T-helper 1 cell (primary cell): ENCODE data around the gene SSUH2.
"Not testable (repeated sequence)": the region's sequence is repeated elsewhere in the genome, so short reads cannot be mapped to it uniquely, and the experiment has no call there.

Experiments used
- DNase-seq, 5 donors: peaks; one replicate each; pipeline ENCODE4 v3.0.0-alpha.2; 2012 to 2020

Gene SSUH2

GRCh38 chr3:8658306-8659212, 14.0 kb upstream of the SSUH2 start:
- no peak for DNase-seq

DNA sequence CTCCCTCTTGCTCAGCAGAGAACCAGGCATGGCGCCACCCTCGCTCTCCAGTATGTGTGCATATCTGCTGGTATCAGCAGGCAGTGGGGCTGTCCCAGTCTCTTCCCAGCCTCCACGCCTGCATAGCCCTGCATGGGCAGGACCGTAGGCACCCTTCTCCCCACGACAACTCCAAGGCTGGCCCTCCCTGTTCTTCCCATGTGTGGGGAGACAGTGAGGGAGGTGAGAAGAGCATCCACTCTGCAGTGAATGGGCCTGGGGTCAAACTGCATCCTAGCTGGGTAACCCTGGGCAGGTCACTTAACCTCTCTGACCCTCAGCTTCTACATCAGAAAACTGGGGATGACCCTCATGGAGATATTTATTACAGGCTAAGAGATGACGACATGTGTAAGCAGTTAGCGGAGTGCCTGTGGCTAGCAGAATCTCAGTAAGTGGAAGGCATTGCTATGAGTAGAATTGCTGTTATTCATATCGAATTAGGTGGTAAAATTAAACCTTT, 13.3 kb upstream of the SSUH2 start:
- no peak for DNase-seq

- DNase-seq: no peak
Observed at GRCh38 chr3:8656240-8656639, 11.6 kb upstream of the SSUH2 start.

- no peak for DNase-seq
Observed at GRCh38 chr3:8655387-8655835, 10.8 kb upstream of the SSUH2 start.

GRCh38 chr3:8654572-8655329, 10.2 kb upstream of the SSUH2 start:
- DNase-seq: not testable (repeated sequence)

DNA sequence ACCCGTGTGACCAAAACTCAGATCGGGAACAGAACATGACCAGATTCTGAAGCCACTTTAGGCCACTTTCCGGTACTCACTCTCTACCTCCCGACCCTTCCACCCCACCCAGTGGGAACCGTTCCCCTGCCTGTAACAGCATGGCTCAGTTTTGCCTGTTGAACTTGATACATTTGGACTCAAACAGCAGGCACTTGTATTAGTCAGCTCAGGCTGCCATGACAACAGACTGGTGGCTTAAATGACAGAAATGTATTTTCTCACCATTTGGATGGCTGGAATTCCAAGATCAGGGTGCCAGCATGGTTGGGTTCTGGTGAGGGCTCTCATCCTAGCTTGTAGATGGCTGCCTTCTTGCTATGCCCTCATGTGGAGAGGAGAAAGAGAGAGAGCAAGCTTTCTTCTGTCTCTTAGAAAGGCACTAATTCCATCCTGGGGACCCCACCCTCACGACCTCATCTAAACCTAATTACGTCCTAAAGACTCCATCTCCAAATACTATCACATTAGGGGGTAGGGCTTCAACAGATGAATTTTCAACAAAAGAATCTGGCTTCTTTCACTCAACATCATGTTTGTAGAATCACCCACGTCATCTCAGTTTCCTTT, 9.3 kb upstream of the SSUH2 start:
- DNase-seq: no peak

GRCh38 chr3:8652324-8652987, 7.9 kb upstream of the SSUH2 start:
- no peak for DNase-seq

DNA sequence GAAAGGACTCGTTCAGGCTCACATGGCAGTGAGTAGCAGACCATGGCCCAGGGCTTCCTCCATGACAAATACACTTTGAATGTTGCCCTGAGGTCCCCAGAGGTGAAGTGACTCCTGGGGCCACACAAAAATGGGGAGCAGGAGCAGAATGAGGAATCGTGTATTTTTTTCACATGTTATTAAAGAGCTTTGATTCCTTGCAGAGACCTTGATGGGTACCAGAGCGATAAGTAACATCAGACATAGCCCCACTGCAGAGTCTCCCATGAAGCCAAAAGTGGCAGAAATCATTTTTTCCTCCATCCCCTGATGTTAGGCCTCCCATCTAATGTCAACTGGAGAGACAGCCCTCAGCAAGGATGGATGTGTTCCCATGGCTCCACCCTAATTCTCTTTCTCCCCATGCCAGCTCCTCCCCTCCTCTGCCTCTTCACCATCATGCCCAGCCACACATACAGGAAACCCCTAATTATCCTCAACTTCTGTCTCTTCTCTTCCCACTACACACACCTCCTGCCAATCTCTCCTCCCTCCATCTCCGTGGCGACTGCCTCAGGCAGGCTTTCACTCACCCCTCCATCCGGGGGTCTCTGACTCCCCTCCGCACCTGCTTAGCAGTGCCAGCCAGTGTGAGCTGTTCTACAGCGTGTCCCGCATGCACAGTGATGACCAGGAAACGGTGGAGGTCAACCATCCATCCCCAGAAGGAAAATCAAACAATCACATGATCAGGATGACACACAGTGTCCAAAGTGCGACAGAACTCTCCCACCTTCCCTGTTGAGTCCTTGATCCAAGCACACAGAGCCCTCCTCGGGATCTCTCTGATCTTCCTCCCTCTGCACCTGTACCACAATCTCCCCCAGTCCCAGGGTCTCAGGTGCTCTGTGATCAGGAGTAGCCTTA, 7.1 kb upstream of the SSUH2 start:
- no peak for DNase-seq

DNA sequence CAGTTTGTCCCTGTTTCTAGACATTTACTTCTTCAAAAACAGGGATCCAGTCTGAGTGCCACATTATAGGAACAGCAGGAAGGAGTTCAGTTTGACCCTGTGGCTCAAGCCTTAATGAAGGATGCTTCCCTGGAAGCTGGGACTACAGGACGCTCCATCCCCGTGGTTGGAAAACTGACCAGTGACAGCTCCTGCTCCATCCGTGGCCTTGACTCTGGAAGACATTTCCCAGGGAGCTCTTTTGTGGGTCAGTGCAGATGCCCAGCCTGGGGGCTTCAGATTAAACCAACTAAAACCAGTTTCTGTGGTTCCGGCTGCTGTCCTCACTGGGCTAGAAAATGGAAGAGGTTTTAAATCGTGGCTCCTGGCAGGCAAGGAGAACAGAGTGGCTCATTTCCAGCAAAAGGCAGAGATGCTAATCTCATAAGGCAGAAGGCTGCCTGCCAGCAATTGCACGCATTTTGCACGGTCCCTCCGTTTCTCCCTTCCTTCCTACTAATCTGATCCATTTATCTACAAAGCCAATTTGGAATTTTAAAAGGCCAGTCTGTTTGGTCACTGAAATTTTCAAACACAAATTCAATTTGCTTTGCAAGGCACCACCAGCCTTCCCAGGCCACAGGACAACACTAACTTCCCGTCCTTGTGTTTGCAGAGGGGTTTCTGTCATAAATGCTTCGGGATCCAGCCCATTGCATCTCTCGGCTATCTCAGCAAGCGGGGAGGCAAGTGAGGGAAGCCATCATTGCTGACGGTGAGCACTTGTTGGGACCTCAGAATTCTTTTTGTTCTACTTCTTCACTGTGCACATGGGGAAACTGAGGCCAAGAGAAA, 6.2 kb upstream of the SSUH2 start:
- DNase-seq: no peak

DNA sequence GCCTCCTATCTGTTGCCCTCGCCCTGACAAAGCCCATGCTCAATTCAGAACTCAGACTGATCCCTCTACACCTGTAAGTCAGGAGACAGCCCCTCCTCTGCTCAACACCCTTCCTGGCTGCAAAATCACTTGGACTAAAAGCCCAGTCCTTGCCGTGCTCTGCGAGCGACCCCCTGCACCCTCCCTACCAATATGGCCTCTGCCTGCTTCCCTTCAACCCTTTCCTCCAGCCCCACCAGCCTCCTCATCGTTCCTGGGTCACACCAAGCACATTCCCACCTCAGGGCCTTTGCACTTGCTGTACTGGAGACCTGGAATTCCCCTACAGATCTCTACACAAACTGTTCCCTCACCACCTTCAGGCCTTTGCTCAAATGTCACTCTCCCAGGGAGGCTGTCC, 5.2 kb upstream of the SSUH2 start:
- DNase-seq: no peak

DNA sequence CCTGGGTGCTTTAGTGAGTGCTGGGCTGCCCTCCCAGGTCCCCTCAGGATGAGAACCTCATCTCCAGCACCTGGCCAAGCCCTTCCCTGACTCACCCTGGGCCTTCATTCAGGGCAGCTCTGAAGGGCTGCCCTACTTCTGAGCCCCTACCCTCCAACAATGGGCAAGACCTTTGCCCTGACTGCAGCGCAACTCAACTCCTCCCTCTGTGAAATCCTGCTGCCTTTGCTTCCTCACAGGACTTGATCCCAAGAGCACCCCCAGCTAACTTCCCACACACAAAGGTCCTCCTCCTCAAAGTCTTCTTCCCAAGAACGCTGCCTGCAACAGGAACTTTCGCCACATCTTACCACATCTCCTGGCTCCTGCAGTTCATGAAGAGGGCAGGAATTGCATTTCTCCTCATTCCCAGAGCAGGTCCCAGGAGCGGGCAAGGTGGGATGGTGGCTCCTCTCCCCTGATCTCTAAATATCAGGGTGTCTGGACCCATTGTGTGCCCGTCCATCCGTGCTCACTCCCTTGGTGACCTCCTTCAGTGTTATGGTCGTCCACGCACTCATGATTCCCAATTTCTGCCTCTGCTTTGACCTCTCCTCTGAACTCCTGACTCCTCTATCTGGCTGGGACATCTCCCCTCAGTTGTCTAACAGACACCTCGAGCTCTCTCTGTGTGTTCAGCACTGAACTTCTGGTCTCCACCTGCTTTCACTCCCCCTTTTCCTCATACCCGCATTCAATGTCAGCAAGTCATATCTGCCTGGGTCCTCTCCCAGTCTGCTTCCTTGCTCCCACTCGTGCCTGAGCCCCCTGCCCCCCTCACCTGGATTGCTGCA, 4.5 kb upstream of the SSUH2 start:
- DNase-seq: no peak

GRCh38 chr3:8647137-8647985, 2.8 kb upstream of the SSUH2 start:
- DNase-seq: no peak

- DNase-seq: no peak
Observed at GRCh38 chr3:8646313-8646938, 1.8 kb upstream of the SSUH2 start.

DNA sequence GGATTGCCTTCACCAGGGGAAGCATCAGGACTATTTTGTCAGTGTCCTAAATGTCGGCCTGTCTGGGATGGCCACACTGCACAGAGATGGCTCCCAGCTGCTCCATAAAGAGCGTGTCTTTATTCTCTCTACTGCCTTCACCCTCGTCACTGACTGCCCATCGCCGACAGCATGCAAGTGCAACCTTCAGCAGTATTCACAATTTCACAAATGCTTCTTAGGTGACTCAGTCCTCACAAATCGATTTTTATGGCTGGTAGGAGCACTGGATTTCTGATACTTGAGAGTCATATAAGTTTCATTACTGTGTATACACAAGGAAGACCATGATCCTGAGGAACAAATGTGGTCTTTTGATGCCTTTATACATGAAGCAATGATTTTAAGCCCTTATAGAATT, 1.1 kb upstream of the SSUH2 start:
- no peak for DNase-seq

DNA sequence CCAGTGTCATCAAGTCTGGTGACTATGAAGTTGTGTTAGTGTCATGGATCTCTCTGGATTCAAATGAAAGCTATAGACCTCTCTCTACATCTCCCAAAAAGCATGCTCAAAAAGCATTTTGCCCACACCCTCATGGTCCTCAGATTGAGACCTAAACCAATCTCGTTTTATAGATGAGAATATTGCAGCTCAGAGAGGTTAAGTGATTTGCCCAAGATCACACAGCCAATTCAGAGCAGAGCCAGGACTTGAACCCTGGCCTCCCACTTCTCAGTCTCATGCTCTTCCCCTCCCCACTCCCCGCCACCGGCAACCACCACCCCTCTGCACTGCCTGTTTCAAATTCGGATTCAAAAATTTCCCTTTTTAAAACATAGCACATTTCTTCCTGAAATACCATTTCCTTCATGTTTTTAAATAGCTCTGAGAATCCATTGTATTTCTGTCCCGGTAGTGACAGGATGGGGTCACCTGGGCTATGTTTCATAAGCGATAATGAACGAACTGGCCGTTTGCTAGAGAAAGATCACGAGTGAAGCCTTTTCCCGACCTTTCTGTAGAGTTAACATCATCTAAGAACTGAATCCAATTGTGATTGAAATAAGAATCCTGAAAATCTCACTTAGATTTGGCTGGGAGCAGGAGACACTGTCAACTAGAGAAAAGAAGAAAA, 769 bp downstream of the SSUH2 start:
- no peak for DNase-seq

GRCh38 chr3:8642001-8642400, 2.6 kb downstream of the SSUH2 start:
- no peak for DNase-seq

DNA sequence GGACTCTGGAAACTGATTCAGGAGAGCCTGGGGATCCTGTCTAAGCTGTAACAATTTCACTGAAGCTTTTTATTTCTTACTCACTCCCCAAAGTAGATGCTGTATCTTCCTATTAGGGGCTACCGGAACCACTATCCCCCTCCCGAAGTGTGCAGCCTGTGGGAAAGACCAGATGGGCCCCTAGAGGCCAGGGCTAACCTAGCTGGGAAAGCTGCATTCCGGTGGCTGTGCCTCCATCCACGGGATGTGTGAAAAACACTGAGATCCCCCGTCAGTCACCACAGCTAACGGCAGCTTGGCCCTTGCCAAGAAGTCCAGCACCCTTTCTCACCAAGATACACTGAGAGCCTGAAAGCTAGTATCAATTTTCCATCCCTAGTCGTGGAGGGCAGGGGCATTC, 3.1 kb downstream of the SSUH2 start:
- DNase-seq: no peak

DNA sequence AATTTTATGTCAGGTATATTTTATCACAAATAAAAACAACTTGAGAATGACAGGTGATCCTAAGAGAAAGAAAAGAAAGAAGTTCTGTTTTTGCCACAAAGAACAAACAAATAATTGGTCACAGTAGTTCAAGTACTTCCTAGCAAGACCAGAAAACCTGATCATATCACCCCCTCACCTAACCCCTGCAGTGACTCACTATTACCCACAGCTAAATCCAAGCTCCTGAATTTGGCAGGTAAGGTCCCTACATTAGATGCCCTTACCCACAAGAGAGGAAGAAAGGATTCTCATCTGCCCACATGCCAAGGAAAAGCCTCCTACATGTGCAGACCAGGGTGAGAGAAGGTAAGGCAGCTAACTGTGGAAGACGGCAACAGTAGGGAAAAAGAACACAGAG, 4.4 kb downstream of the SSUH2 start:
- no peak for DNase-seq
